Measurements from ENCODE around the gene INPP5J. TPM values are rescaled to one million over a fixed set of nuclear protein-coding genes. Genes with fewer than 3 reads are reported as not detected.

The INPP5J gene
- total and polyA plus RNA-seq, 7 donors, result 1.1 to 15.3 (median 2.2) TPM

GRCh38 chr22:31099841-31100761, 22.7 kb upstream of the INPP5J start:
- Histone ChIP-seq H3K4me3 (no peak overlapping the region), H3K27me3 (no peaks in the 10 kb centered on the region), H3K27ac (peak overlapping the region; percentile 96 to 100 (median 99)), H3K9me3 (no peaks in the 10 kb centered on the region), H3K4me1 (peaks cover 0 to 98% (median 96%) of the 10 kb centered on the region in 4 donors), H3K36me3 (peaks cover 63 to 87% (median 64%) of the 10 kb centered on the region in 4 donors)
- TF ChIP-seq POLR2A (IDR thresholded peaks at IDR 0.05) (no peak), POLR2AphosphoS5 (IDR thresholded peaks at IDR 0.05) (peak in 2 of 4 donors; percentile 19 to 35)
- TF ChIP-seq, protein P1, sequence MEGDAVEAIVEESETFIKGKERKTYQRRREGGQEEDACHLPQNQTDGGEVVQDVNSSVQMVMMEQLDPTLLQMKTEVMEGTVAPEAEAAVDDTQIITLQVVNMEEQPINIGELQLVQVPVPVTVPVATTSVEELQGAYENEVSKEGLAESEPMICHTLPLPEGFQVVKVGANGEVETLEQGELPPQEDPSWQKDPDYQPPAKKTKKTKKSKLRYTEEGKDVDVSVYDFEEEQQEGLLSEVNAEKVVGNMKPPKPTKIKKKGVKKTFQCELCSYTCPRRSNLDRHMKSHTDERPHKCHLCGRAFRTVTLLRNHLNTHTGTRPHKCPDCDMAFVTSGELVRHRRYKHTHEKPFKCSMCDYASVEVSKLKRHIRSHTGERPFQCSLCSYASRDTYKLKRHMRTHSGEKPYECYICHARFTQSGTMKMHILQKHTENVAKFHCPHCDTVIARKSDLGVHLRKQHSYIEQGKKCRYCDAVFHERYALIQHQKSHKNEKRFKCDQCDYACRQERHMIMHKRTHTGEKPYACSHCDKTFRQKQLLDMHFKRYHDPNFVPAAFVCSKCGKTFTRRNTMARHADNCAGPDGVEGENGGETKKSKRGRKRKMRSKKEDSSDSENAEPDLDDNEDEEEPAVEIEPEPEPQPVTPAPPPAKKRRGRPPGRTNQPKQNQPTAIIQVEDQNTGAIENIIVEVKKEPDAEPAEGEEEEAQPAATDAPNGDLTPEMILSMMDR (IDR thresholded peaks at IDR 0.05), result no peak
- intact Hi-C loops (cut with DNase I), result no loop called here
- 94 to 95% methylated on average over 34 of the region's 34 CpGs for WGBS, 2 donors
- peak; percentile 71 for DNase-seq

GRCh38 chr22:31100762-31101525, 21.8 kb upstream of the INPP5J start:
- H3K4me3 ChIP-seq, result no peak overlapping the region
- no peaks in the 10 kb centered on the region for H3K27me3 ChIP-seq
- H3K36me3 ChIP-seq, result peaks cover 55 to 85% (median 56%) of the 10 kb centered on the region in 4 donors
- H3K9me3 ChIP-seq, result no peaks in the 10 kb centered on the region
- H3K27ac ChIP-seq, result peak overlapping the region; percentile 96 to 100 (median 99)
- intact Hi-C loops (cut with DNase I), result no loop called here
- WGBS, 2 donors, result 94 to 95% methylated on average over 18 of the region's 18 CpGs
- H3K4me1 ChIP-seq, result peaks cover 0 to 96% (median 95%) of the 10 kb centered on the region in 4 donors
- TF ChIP-seq, protein P1 (IDR thresholded peaks at IDR 0.05), result no peak
- TF ChIP-seq POLR2A (IDR thresholded peaks at IDR 0.05) (no peak), POLR2AphosphoS5 (IDR thresholded peaks at IDR 0.05) (peak in 2 of 4 donors; percentile 35 to 47), EP300 (IDR thresholded peaks at IDR 0.05) (no peak)
- no peak for DNase-seq

DNA sequence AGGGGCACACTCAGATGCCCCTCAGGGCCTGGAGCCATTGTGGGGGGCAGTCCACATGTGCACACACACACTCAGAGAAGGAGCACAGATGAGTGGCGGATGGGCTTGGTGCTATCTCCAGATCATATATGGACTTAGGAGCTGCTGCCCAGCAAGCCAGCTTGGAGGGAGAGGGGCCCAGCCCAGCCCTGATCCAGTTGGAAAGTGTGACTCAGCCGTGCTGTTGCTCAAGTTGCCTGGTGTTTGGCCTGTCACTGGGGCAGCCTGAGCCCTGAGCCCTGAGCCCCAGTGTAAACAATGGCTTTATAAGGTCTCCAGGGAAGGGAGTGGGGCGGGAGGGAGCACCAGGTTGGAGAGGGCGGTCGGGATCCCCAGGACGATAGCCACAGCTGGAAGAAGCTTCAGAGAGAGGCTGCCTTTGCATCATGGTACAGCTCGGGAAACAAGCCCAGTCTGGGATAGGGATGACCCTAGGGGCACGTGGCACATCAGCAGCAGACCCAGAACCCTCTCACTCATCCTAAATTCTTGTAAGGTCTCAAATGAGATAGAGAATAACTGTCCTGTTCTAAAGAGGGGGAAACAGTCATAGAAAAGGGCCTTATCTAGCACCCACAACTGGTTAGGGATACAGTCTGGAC, 20.2 kb upstream of the INPP5J start:
- no peaks in the 10 kb centered on the region for H3K27me3 ChIP-seq
- WGBS, 2 donors, result 77 to 78% methylated on average over 8 of the region's 8 CpGs
- H3K36me3 ChIP-seq, result peaks cover 39 to 69% (median 40%) of the 10 kb centered on the region in 4 donors
- peak; percentile 99 for DNase-seq
- H3K9me3 ChIP-seq, result no peaks in the 10 kb centered on the region
- no peak overlapping the region for H3K4me3 ChIP-seq
- H3K27ac ChIP-seq, result peak overlapping the region; percentile 96 to 100 (median 99)
- peaks cover 0 to 84% (median 80%) of the 10 kb centered on the region in 4 donors for H3K4me1 ChIP-seq
- TF ChIP-seq, protein P1 (IDR thresholded peaks at IDR 0.05), result no peak
- TF ChIP-seq POLR2A (IDR thresholded peaks at IDR 0.05), result peak in 1 of 2 donors; percentile 36
- TF ChIP-seq POLR2AphosphoS5 (IDR thresholded peaks at IDR 0.05), result peak; percentile 86 to 93 (median 90)
- TF ChIP-seq EP300 (IDR thresholded peaks at IDR 0.05), result peak in 3 of 4 donors; percentile 85 to 96 (median 90)
- intact Hi-C loops (cut with DNase I), result no loop called here

DNA sequence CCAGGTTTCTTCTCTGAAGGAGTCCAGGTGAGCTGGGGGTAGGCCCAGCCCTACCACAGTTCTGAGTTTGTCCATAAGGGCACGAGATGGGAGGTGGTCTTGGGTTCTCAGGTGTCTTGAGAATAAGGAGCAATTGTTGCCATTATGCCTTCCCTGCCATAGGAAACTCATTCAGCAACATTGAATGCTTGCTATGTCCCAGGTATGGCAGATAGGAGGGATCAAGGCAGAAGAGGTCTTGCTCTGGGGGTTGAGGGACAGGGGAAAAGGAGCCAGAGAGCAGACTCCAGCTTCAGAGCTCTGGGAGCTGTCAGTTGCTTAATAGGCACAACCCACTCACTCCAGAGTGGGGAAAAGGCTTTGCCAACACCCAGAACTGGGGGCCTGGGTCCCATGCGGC, 19.7 kb upstream of the INPP5J start:
- H3K27me3 ChIP-seq, result no peaks in the 10 kb centered on the region
- peak overlapping the region; percentile 96 to 100 (median 99) for H3K27ac ChIP-seq
- no peak for DNase-seq
- intact Hi-C loops (cut with DNase I), result no loop called here
- peaks cover 33 to 64% (median 39%) of the 10 kb centered on the region in 4 donors for H3K36me3 ChIP-seq
- no peaks in the 10 kb centered on the region for H3K9me3 ChIP-seq
- H3K4me1 ChIP-seq, result peaks cover 0 to 83% (median 78%) of the 10 kb centered on the region in 4 donors
- H3K4me3 ChIP-seq, result no peak overlapping the region
- no peak for TF ChIP-seq EP300 (IDR thresholded peaks at IDR 0.05)
- peak in 1 of 4 donors; percentile 3 for TF ChIP-seq POLR2AphosphoS5 (IDR thresholded peaks at IDR 0.05)
- 81 to 93% methylated on average over 2 of the region's 2 CpGs for WGBS, 2 donors

Data from sigmoid colon (tissue), 7 donors.